Natural killer cell (primary cell): ENCODE data around the gene FOXJ3. TPM values are rescaled to one million over a fixed set of nuclear protein-coding genes. Genes with fewer than 3 reads are reported as not detected.

Experiments used
- ATAC-seq, 3 donors: fragments of 150-1000 bp in 2 of 3; fragments of 200-7000 bp in 1 of 3; cut with Tn5 transposase; 1 replicate in 1 of 3; 2 replicates in 2 of 3; pipeline ENCODE4 v1.10.0; 2021; ENCODE audit warnings: mild to moderate bottlenecking in 2 of 3, moderate library complexity in 2 of 3
- DNase-seq, 2 donors: peaks; one replicate each; pipeline versions ENCODE4 v3.0.0 to v3.0.0-alpha.2; 2013 to 2021; ENCODE audit warnings: mixed read lengths in 1 of 2
- H3K27ac ChIP-seq: one replicate; pipeline ENCODE4 v1.5.1; 2013; ENCODE audit warnings: mild to moderate bottlenecking, low read length
- H3K27me3 ChIP-seq: one replicate; pipeline ENCODE4 v1.6.1; 2013; ENCODE audit warnings: low read length; ENCODE audit not compliant: control insufficient read depth, insufficient read depth
- H3K36me3 ChIP-seq: one replicate; pipeline ENCODE4 v1.6.1; 2013; ENCODE audit warnings: low read length; ENCODE audit not compliant: control insufficient read depth, insufficient read depth
- H3K4me1 ChIP-seq: one replicate; pipeline ENCODE4 v1.6.1; 2013; ENCODE audit warnings: low read length; ENCODE audit not compliant: control insufficient read depth, insufficient read depth
- H3K4me3 ChIP-seq: one replicate; pipeline ENCODE4 v1.5.1; 2013; ENCODE audit warnings: low read length
- H3K9me3 ChIP-seq: one replicate; pipeline ENCODE4 v1.6.1; 2013; ENCODE audit warnings: low read length; ENCODE audit not compliant: control insufficient read depth, insufficient read depth
- H3K27ac Mint-ChIP-seq, 2 donors: one replicate each; pipeline ENCODE4 v1.8.0; 2022; ENCODE audit warnings: mild to moderate bottlenecking in 2 of 2, mixed read lengths in 2 of 2, moderate library complexity in 1 of 2
- H3K27me3 Mint-ChIP-seq, 2 donors: one replicate each; pipeline ENCODE4 v1.8.0; 2022; ENCODE audit warnings: low read depth in 2 of 2, mixed read lengths in 2 of 2
- H3K36me3 Mint-ChIP-seq: one replicate; pipeline ENCODE4 v1.8.0; 2022; ENCODE audit warnings: mixed read lengths
- H3K4me1 Mint-ChIP-seq, 2 donors: one replicate each; pipeline ENCODE4 v1.8.0; 2022; ENCODE audit warnings: mixed read lengths in 2 of 2
- H3K4me3 Mint-ChIP-seq: one replicate; pipeline ENCODE4 v1.8.0; 2022; ENCODE audit warnings: mild to moderate bottlenecking, moderate library complexity, mixed read lengths
- H3K9me3 Mint-ChIP-seq, 2 donors: one replicate each; pipeline ENCODE4 v1.8.0; 2022; ENCODE audit warnings: mixed read lengths in 2 of 2
- WGBS: methylation state at CpG from one replicate; pipeline ENCODE4 v1.1.7; 2013; ENCODE audit warnings: missing lambda C conversion rate; ENCODE audit not compliant: insufficient coverage; 5-methylcytosine and 5-hydroxymethylcytosine counted together
- intact Hi-C: fragments of 100-400 bp; cut with micrococcal nuclease; formaldehyde crosslinking; loops from one replicate; pipeline ENCODE4 v1.14.2; 2022
- total RNA-seq, 4 donors: library from RNA; stranded (reverse); fragments of 120-200 nt in 1 of 4; gene quantifications; one replicate each; pipeline versions ENCODE4 v1.2.3 to v1.2.4, GENCODE V29; 2013 to 2022
- TF ChIP-seq, protein P1 (sequence below): fragments of 200-600 bp; IDR thresholded peaks from one replicate; pipeline ENCODE4 v1.8.0; 2022; ENCODE audit warnings: antibody characterized with exemption

Gene FOXJ3
- total RNA-seq, 3 donors from 2014 or later (not counting 1 experiment from before 2014, with no cell fraction given), result 81.9 to 93.8 (median 82.5) TPM

DNA sequence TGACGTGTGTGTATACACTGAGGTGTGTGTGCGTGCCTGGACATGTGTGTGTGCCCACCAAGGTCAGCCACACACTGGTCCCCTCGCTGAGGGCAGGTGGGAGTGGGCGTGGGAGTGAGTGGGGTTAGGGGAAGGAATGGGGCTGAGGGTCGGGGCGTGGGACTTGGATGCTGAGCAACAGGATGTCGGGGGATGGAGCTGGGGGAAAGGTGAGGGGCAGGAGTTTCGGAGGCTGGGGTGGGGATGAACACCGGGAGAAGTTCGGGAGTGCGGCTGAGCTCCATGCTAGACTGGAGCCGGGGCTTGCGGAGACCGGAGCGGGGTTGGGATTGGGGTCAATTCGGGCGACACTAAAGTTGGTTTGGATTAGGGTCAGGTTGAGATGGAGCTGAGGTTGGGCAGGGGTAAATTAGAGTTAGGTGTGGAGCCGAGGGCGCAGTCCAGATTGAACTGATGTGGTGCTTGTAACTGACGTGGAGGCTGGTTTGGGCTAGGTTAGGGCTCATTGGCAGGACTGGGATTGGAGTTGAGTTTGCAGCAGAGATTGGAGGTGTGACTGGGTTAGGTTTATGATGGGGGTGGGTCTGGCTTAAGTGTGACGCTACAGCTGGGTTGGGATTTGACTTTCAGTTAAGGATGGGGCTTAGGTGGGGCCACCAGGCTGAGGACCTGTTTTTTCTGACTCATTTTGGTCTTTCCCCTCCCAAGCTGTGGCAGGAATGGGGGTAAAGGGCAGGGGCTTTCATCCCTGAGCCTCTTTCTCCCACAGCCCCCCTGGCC lies 167.2 kb downstream of the FOXJ3 start:
- 90% methylated on average over 21 of the region's 21 CpGs for WGBS
- ATAC-seq (no peak), DNase-seq (no peak)
- Histone ChIP-seq H3K9me3 (no peaks in the 10 kb centered on the region), H3K36me3 (no peaks in the 10 kb centered on the region), H3K27me3 (no peaks in the 10 kb centered on the region), H3K4me3 (no peak overlapping the region), H3K4me1 (no peaks in the 10 kb centered on the region), H3K27ac (no peak overlapping the region)
- Mint-ChIP-seq H3K4me3 (no peak overlapping the region), H3K36me3 (no peaks in the 10 kb centered on the region), H3K4me1 (no peaks in the 10 kb centered on the region), H3K9me3 (no peaks in the 10 kb centered on the region), H3K27ac (no peak overlapping the region), H3K27me3 (no peaks in the 10 kb centered on the region)
- TF ChIP-seq, protein P1, sequence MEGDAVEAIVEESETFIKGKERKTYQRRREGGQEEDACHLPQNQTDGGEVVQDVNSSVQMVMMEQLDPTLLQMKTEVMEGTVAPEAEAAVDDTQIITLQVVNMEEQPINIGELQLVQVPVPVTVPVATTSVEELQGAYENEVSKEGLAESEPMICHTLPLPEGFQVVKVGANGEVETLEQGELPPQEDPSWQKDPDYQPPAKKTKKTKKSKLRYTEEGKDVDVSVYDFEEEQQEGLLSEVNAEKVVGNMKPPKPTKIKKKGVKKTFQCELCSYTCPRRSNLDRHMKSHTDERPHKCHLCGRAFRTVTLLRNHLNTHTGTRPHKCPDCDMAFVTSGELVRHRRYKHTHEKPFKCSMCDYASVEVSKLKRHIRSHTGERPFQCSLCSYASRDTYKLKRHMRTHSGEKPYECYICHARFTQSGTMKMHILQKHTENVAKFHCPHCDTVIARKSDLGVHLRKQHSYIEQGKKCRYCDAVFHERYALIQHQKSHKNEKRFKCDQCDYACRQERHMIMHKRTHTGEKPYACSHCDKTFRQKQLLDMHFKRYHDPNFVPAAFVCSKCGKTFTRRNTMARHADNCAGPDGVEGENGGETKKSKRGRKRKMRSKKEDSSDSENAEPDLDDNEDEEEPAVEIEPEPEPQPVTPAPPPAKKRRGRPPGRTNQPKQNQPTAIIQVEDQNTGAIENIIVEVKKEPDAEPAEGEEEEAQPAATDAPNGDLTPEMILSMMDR, result no peak
- intact Hi-C loops, result no loop called here

DNA sequence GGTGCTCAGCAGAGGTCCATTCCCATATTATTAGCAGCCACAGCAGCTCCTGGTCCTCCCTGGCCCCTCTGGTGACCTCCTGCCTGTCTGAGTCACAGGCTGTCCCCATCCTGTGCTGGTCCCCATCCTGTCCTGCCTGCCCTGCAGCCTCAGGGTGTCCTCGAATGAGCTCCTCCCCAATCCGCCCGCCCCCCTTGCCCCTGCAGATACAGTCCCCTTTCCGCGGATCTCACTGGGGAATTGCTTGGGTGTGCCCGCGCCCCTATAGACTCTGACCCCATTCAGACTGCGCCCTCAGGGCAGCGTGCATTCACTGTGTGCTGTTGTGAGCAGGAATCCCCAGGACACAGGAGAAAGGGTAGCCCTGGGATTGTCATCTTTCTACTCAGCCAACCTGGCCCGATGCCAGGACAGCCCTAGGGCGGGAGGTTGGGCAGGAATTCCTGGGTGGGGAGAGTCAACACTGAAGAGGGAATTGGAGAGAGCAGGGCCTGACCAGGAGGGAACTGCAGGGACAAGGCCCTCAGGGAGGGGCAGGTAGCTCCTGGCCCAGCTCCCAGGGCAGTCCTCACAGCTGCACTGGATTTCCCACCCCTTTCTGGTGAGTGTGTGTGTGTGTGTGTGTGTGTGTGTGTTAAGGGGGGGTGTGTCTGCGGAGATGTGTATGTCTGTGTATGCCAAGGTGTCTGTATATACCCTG lies 169.4 kb downstream of the FOXJ3 start:
- Histone ChIP-seq H3K27me3 (no peaks in the 10 kb centered on the region), H3K4me1 (peaks cover 9% of the 10 kb centered on the region), H3K27ac (no peak overlapping the region), H3K9me3 (no peaks in the 10 kb centered on the region), H3K4me3 (no peak overlapping the region), H3K36me3 (no peaks in the 10 kb centered on the region)
- no peak overlapping the region for H3K27ac Mint-ChIP-seq
- intact Hi-C loops, result no loop called here
- DNase-seq, result no peak
- peak in 1 of 3 donors; percentile 22 for ATAC-seq
- H3K4me3 Mint-ChIP-seq, result no peak overlapping the region
- peaks cover 3% of the 10 kb centered on the region in 2 donors for H3K9me3 Mint-ChIP-seq
- peaks cover 3 to 9% of the 10 kb centered on the region in 2 donors for H3K27me3 Mint-ChIP-seq
- H3K4me1 Mint-ChIP-seq, result peaks cover 7% of the 10 kb centered on the region in 2 donors
- whole genome bisulfite sequencing, result 88% methylated on average over 12 of the region's 12 CpGs
- H3K36me3 Mint-ChIP-seq, result peaks cover 7% of the 10 kb centered on the region
- TF ChIP-seq, protein P1, result no peak

DNA sequence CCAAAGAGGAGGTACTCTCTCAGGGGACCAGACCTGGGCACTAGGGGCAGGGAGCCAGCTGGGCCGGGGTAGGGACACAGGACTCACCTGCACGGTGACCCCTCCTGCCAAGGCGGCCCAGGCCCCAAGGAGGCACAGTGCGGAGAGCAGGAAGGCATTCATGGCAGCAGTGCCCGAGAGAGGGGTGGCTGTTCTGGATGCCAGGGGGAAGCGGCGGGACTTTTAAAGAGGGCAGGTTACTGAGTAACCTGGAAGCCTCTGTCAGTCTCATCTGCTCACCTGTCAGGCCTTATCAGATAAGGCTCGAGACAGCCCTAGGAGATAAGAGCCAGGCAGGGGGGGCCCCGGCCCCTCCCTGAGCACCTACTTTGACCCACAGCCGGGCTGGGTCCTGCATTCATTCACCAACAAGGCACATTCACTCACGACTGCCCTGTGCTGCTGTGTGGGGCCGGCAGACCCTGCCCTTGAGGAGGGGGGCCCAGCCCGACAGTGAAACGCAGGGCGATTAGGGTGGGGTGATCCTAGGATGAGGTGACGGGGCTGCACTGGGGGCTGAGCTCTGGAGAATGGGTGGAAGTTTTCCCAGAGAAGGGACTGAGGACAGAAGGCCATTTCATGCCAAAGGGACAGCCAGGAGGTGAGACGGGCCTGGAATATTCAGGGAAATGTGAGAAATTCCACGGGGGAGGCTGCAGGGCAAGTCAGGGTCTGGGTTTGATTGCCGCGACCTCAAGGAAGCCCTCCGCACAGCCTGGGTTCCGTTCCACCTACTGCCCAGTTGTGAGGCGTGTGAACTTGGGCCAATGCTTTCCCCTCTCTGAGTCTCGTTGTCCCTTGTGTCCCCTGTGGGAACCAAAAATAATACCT lies 170.2 kb downstream of the FOXJ3 start, which contains the start of gene GUCA2A:
Gene GUCA2A (minus strand): TSS at position 195 of the 870 bp plus-strand sequence. CDS start 33 bp downstream, at position 162.
- Histone ChIP-seq H3K4me3 (no peak within 1 kb of the TSS), H3K4me1 (peaks cover 9% of the 10 kb centered on the region), H3K27me3 (no peaks in the 10 kb centered on the region), H3K9me3 (no peaks in the 10 kb centered on the region), H3K27ac (no peak within 1 kb of the TSS), H3K36me3 (no peaks in the 10 kb centered on the region)
- ATAC-seq (no peak), DNase-seq (no peak)
- TF ChIP-seq, protein P1, result no peak
- Mint-ChIP-seq H3K4me1 (peaks cover 7% of the 10 kb centered on the region in 2 donors), H3K9me3 (peaks cover 4 to 5% of the 10 kb centered on the region in 2 donors), H3K4me3 (no peak within 1 kb of the TSS), H3K27me3 (peaks cover 4 to 13% of the 10 kb centered on the region in 2 donors), H3K27ac (no peak within 1 kb of the TSS), H3K36me3 (peaks cover 14% of the 10 kb centered on the region)
- WGBS, result 92% methylated on average over 22 of the region's 24 CpGs
- intact Hi-C loops, result no loop called here
